Measurements from ENCODE around the gene SEC11A. TPM values are rescaled to one million over a fixed set of nuclear protein-coding genes. Genes with fewer than 3 reads are reported as not detected.

SEC11A gene
- total RNA-seq, result 128 and 145 TPM in 2 replicates

GRCh38 chr15:84716036-84716732, at the start of gene SEC11A:
TSS of gene SEC11A (minus strand) at chr15:84716139. CDS start at chr15:84716075, 64 bp downstream.

GRCh38 chr15:84748274-84749110, 32.6 kb upstream of the SEC11A start, which contains the start of gene ZNF592:
TSS of gene ZNF592 (plus strand) at chr15:84748592. CDS start at chr15:84782676, 34,084 bp downstream.

DNA sequence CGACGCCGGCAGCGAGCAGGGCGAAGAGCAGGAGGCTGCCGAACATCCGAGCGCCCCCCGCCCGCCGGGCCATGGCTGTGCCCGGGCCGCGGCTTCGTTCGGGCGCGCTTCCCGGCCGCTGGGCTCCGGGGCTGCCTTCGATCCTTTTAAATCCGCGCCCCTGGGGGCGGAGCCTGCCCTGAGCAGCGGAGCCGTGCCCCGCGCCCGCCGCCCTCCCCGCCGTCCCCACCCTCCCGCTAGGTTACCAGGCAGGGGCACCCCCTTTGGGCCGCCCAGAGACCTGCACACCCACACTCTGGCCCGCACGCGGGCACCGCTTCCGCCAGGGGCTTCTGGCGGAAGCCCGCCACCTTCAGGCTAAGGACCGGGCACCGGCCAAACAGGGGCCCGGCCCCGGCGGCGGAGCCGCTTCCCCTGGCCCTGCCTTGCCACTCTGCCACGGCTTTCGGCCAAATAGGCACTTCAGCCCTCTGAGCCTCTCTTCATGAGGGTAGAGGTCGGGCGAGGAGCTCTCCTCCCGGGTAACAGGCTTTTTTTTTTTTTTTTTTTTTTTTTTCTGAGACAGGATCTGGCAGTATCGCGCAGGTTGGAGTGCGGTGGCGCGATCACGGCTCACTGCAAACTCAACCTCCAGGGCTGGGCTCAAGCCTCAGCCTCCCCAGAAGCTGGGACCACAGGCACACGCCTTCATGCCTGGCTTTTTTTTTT, 57.7 kb downstream of the SEC11A start, which contains the start of gene NMB:
Gene NMB (minus strand): TSS at position 120 of the 708 bp plus-strand sequence. CDS start 47 bp downstream, at position 73.

DNA sequence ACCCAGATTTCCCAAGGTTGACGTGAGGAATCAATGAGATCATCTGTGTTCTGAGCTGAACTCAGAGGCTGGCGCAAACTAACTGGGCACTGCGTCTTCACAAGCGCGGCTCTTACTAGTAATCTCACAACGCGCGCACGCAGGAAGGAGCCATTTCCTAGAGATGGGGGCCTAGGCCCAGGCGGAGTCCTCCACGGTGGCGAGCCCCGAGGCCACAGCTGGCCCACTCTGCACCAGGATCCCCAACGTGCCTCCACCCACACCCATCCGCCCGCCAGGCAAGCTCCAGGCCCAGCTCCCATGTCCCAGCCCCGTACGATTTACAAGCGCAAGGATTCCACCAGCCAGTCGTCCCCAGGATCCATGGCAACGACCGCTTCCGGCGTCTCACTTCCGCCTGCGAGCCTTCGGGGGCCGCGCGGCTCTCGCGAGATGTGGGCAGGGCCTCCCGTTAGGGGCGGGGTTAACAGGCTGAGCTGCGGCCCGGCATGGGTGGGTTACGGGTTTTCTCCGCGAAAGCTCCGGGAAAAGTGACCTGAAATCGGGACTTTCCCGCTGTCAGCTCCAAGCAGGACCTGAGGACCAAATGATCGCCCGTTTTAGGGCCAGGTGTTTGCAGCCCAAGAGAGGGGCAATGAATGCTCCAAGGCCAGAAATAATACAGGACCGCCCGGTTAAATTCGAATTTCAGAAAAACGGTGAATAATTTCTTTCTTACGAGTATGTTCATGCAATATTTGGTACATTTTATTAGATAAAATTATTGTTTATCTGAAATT, 61.8 kb downstream of the SEC11A start, which contains the start of gene WDR73:
Gene WDR73 (minus strand): TSS at position 374 of the 779 bp plus-strand sequence. CDS start 9 bp downstream, at position 365.

Other genes with a start within 250 kb of the SEC11A start
- 7.5 and 7.8 TPM in 2 replicates for gene ZSCAN2, start 115.1 kb downstream of the SEC11A start, total RNA-seq
- gene WDR73, start 61.9 kb downstream of the SEC11A start, total RNA-seq, result 27.6 and 36.0 TPM in 2 replicates
- gene NMB, start 57.9 kb downstream of the SEC11A start, total RNA-seq, result 2.4 and 2.8 TPM in 2 replicates
- gene ZNF592, start 32.5 kb upstream of the SEC11A start, total RNA-seq, result 14.8 and 16.1 TPM in 2 replicates
- 0.12 and 0.32 TPM in 2 replicates for gene ALPK3, start 101.2 kb upstream of the SEC11A start, total RNA-seq
- not detected in 2 replicates for gene SLC28A1, start 168.5 kb upstream of the SEC11A start, total RNA-seq

Measured in hair follicle dermal papilla cell (primary cell).